Stomach (tissue), 9 donors: ENCODE measurements around the gene MYCBPAP. TPM values are rescaled to one million over a fixed set of nuclear protein-coding genes. Genes with fewer than 3 reads are reported as not detected.
A peak's percentile ranks its signal among the peaks of the same experiment; 100 is the strongest.

Experiments used
- DNase-seq, 2 donors: peaks; one replicate each; pipeline versions ENCODE4 v3.0.0 to v3.0.0-alpha.2; 2013 to 2019
- H3K27ac ChIP-seq, 5 donors: fragments of 200-600 bp in 4 of 5; sonication (generic) in 4 of 5; one replicate each; pipeline ENCODE4 v1.5.1; 2013 to 2019; ENCODE audit warnings: mild to moderate bottlenecking in 1 of 5, moderate library complexity in 1 of 5
- H3K27me3 ChIP-seq, 3 donors: fragments of 200-600 bp; sonication (generic); one replicate each; pipeline ENCODE4 v1.5.1; 2017 to 2019; ENCODE audit warnings: mixed run types in 1 of 3
- H3K36me3 ChIP-seq, 4 donors: fragments of 200-600 bp; sonication (generic); 1 replicate in 3 of 4; 2 replicates in 1 of 4; pipeline ENCODE4 v1.5.1; 2016 to 2019
- H3K4me1 ChIP-seq, 4 donors: fragments of 200-600 bp; sonication (generic); one replicate each; pipeline ENCODE4 v1.5.1; 2016 to 2019
- H3K4me3 ChIP-seq, 4 donors: fragments of 200-600 bp; sonication (generic) in 3 of 4; one replicate each; pipeline ENCODE4 v1.5.1; 2016 to 2019; ENCODE audit warnings: mild to moderate bottlenecking in 1 of 4
- H3K9me3 ChIP-seq, 4 donors: fragments of 200-600 bp; sonication (generic); one replicate each; pipeline ENCODE4 v1.5.1; 2016 to 2019
- CTCF ChIP-seq, 7 experiments: fragments of 450-650 bp in 4 of 7; fragments of 200-600 bp in 3 of 7; sonication (generic) in 3 of 7; IDR thresholded peaks; one replicate each; pipeline ENCODE4 v1.5.1; 2016 to 2019; ENCODE audit warnings: antibody characterized with exemption in 7 of 7, control low read depth in 2 of 7, mild to moderate bottlenecking in 1 of 7
- EP300 ChIP-seq: sonication (generic); formaldehyde crosslinking; IDR thresholded peaks from one replicate; pipeline ENCODE4 v1.6.1; 2017; ENCODE audit warnings: antibody characterized with exemption
- POLR2A ChIP-seq, 4 donors: fragments of 450-650 bp; IDR thresholded peaks; one replicate each; pipeline ENCODE4 v1.6.1; 2016; ENCODE audit warnings: antibody characterized with exemption in 4 of 4, control low read depth in 2 of 4, mild to moderate bottlenecking in 1 of 4, moderate library complexity in 1 of 4
- POLR2AphosphoS5 ChIP-seq, 3 donors: sonication (generic); formaldehyde crosslinking; IDR thresholded peaks; one replicate each; pipeline ENCODE4 v1.6.1; 2016; ENCODE audit warnings: antibody characterized with exemption in 3 of 3
- WGBS, 5 donors: extraction: QIAGEN DNeasy Blood & Tissue Kit in 3 of 5; methylation state at CpG; one replicate each; pipeline versions ENCODE4 v1.1.5 to v1.1.7; 2013 to 2018; 5-methylcytosine and 5-hydroxymethylcytosine counted together
- intact Hi-C: fragments of 100-400 bp; cut with DNase I; formaldehyde crosslinking; loops from one replicate; pipeline ENCODE4 v1.15.1; 2023; ENCODE audit warnings: low total_unique reads
- polyA plus RNA-seq, 3 donors: library from polyadenylated mRNA; stranded (reverse); fragments of 200-250 nt; gene quantifications; one replicate each; pipeline ENCODE4 v1.2.3, GENCODE V29; 2013
- total RNA-seq, 5 donors: library from RNA; depleted of rRNA; stranded (reverse); fragments of >200 nt; gene quantifications; one replicate each; pipeline versions ENCODE4 v1.1.0 to v1.2.3, GENCODE V29; 2014 to 2016
- donor health status: healthy with polysubstance abuse.
- donor health status: Bipolar disorder and iron deficiency.
- donor health status: healthy.

MYCBPAP gene
- total and polyA plus RNA-seq, 8 donors, result 0.25 to 2.7 (median 1.1) TPM; not detected in 3

- Histone ChIP-seq H3K4me3 (no peak overlapping the region), H3K27me3 (no peaks in the 10 kb centered on the region), H3K4me1 (no peaks in the 10 kb centered on the region), H3K9me3 (no peaks in the 10 kb centered on the region), H3K36me3 (peaks cover 0 to 1% (median 0%) of the 10 kb centered on the region in 4 donors), H3K27ac (no peak overlapping the region)
- DNase-seq, result no peak
- no peak for TF ChIP-seq POLR2AphosphoS5 (IDR thresholded peaks at IDR 0.05)
- no peak for TF ChIP-seq POLR2A (IDR thresholded peaks at IDR 0.05)
- no peak for TF ChIP-seq CTCF (IDR thresholded peaks at IDR 0.05)
- TF ChIP-seq EP300, result no peak
- intact Hi-C loops, result no loop called here
- WGBS, 5 donors, result 30 to 50% (median 38%) methylated on average over 3 of the region's 3 CpGs
Measured at GRCh38 chr17:50493744-50494143, 14.5 kb upstream of the MYCBPAP start.

DNA sequence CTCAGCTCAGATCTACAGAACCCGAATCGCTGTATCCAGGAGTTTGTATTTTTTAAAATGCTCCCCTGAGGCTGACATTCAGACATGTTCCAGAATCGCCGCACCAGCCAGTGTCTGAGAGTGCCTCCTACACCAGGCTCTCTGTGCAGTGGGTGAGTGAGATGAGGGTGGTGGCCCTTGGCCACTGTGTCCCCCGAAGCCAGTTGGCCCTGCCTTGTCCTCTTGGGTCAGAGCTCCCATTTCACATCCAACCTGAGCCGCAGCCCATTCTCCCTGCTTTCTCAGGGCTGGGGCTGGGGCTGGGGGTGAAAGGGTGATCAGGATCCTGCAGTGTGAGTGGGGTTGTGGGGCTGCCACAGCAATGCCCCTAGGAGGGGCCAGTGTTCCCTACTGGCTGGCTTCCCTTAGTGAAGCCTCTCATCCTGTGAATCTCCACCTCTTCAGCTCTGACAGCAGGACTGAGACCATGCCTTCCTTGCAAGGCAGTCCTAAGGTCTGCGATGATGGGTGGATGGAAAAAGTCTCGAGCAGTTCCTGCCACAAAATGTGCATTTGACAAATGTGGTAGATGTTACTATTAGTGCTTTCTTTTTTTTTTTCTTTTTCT lies 12.9 kb upstream of the MYCBPAP start:
- WGBS, 5 donors, result 80 to 96% (median 89%) methylated on average over 7 to 8 of the region's 8 CpGs
- TF ChIP-seq CTCF (IDR thresholded peaks at IDR 0.05) (no peak), EP300 (no peak), POLR2AphosphoS5 (IDR thresholded peaks at IDR 0.05) (no peak), POLR2A (IDR thresholded peaks at IDR 0.05) (no peak)
- intact Hi-C loops, result no loop called here
- Histone ChIP-seq H3K4me1 (no peaks in the 10 kb centered on the region), H3K27me3 (no peaks in the 10 kb centered on the region), H3K9me3 (no peaks in the 10 kb centered on the region), H3K27ac (no peak overlapping the region), H3K4me3 (no peak overlapping the region), H3K36me3 (no peaks in the 10 kb centered on the region)
- no peak for DNase-seq

GRCh38 chr17:50495918-50496317 lies 12.3 kb upstream of the MYCBPAP start:
- intact Hi-C loops, result no loop called here
- Histone ChIP-seq H3K27me3 (no peaks in the 10 kb centered on the region), H3K27ac (no peak overlapping the region), H3K4me1 (no peaks in the 10 kb centered on the region), H3K36me3 (no peaks in the 10 kb centered on the region), H3K4me3 (no peak overlapping the region), H3K9me3 (no peaks in the 10 kb centered on the region)
- DNase-seq, result no peak
- 90 to 97% (median 94%) methylated on average over 8 of the region's 8 CpGs for WGBS, 5 donors
- TF ChIP-seq CTCF (IDR thresholded peaks at IDR 0.05), result no peak
- no peak for TF ChIP-seq EP300
- no peak for TF ChIP-seq POLR2A (IDR thresholded peaks at IDR 0.05)
- TF ChIP-seq POLR2AphosphoS5 (IDR thresholded peaks at IDR 0.05), result no peak

DNA sequence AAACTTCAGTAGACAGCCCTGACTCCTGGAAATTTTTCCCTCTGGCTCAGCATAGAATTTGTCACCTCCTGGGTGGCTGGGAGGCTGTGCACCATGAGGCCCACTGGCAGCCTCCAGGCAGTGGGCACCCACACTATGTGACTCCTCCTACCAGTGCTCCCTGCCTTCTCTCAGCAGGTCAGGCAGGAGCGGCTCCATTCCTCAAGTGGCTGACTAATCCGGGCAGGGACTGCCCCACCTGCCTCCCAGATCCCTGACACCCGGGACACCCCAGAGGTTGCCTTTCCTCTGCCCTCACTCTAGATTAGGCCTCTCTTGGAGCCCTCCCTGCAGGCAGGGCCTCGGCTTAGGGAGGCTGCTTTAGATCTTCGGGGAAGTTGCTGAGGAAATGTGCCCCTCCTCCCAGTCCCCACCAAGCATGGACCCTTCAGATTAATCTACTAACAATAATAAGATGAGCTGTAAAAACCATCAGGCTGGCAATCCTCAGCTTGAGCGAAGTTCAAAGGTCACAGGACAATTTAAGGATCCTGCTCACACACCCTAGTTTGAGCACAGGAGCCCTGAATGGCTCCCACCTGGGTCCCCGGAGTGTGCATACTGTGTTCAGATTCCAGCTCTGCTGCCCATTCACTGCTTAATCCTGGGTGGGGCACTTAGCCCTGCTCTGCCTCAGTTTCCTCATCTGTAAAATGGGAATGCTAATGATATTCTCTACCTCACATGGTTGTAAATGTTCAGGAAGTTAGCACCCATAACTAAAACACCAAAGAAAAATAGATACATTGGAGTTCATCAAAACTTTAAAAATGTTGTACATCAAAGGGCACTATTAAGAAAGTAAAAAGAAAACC lies 10.0 kb upstream of the MYCBPAP start:
- Histone ChIP-seq H3K4me1 (no peaks in the 10 kb centered on the region), H3K4me3 (no peak overlapping the region), H3K9me3 (no peaks in the 10 kb centered on the region), H3K27me3 (no peaks in the 10 kb centered on the region), H3K36me3 (no peaks in the 10 kb centered on the region), H3K27ac (no peak overlapping the region)
- TF ChIP-seq CTCF (IDR thresholded peaks at IDR 0.05), result no peak
- TF ChIP-seq EP300, result no peak
- no peak for TF ChIP-seq POLR2A (IDR thresholded peaks at IDR 0.05)
- TF ChIP-seq POLR2AphosphoS5 (IDR thresholded peaks at IDR 0.05), result no peak
- 66 to 72% (median 70%) methylated on average over 5 to 7 of the region's 7 CpGs for WGBS, 5 donors
- DNase-seq, result peak in 1 of 2 donors; percentile 43
- intact Hi-C loops, result no loop called here
